ENCODE results near the gene GRIN2A.

The GRIN2A gene

DNA sequence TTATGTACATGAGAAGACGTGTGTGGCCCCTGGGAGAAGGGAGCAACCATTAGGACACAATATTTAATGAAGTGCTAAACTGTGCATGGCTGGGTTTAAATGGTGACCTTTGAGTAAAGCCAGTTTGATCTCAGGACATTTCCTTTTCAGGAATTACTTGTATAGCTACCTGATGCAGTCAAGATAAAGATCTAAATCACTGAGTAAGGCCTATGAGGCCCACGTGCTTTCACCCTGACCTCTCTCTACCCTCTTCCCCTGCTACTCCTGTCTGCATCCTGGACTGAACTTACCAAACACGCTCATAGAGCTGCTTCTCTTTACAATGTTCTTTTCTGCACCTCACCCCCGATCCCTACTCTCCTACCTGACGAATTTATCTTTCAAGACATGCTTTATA is 98.9 kb downstream of the GRIN2A start:
- DNase-seq: no peak

DNA sequence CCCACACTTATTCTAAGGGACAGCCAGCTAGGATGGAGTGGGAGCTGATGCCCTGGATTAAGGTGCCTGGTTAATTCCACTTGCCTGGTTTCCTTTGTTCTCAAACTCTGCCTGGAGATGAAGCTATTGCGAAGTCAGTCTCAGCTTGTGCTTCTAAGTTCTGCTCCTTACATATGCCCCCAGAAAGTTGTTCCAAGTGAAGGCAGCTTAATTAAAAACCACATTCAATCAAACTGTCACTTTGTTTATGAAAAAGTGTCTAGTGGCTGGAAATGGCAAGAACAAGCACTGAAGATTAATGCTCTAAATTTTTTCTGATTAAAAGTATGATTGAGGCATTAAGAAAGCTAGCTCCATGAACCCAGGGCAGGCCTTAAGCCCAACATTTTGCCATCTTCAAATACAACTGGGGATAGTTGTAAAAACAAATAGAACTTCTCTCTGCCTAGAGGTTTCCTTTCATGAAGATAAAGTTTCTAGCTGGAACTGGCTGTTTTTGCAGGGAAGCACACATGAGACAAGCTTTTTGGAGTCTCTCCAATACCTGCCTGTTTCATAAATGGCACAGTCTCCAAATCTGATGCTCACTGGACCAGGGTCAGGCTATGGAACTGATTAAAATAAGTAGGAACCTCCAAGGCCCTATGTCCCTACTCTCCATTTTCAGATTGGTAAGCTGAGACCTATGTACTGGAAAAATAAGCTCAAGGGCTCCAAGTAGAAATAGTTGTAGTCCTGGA is 100.9 kb downstream of the GRIN2A start:
- DNase-seq: no peak

DNA sequence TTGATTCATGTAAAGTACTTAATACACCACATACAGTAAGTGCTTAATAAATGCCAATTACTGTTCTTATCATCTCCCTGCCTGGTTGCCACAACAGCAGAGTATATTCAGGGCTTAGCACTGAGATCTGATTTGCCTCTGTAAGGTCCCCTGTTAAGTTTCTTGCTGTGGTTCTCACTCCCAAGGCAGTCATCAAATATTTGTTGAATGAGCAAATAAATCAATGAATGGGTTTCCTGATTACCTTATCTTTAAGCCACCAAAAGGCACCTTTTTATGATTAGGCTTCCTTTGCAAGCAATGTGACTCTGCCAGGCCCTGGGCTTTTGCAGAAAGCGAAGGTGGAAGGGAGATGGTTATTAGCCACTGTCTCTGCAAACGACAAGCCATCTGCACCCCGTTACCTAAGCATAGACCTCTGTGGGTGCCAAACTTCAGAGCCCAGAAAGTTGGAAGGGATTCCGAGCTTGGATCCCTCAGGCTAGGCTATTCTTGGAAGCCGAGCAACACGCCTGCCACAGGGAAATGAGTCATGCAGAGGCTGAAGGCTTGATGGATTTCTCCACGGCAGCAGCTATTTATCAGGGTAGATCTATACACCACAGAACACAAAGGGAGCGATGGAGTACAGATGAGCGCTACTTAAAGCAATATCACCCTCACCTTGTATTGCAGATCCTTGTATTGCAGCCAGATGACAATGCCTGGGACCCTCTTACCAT is 102.0 kb downstream of the GRIN2A start:
- no peak for DNase-seq

DNA sequence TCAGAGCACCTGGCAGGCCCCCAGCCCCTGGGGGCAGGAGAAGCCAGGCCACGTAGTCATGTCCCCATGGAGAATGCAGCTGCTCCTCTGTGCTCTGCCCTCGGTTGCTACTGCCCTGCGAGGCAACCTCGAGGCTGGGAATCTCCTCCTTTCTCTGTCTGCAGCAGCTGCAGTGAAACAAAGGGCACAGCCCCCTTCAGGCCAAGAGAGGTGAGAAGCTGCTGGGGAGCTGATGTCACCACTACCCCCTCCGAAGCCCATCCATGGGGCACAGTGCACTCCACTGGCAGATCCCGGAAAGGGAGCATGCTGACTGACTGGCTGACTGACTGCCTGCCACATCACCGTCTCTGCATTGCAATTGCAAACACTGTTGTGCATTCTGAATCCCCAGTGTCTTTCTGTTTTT is 103.7 kb downstream of the GRIN2A start:
- no peak for DNase-seq

DNA sequence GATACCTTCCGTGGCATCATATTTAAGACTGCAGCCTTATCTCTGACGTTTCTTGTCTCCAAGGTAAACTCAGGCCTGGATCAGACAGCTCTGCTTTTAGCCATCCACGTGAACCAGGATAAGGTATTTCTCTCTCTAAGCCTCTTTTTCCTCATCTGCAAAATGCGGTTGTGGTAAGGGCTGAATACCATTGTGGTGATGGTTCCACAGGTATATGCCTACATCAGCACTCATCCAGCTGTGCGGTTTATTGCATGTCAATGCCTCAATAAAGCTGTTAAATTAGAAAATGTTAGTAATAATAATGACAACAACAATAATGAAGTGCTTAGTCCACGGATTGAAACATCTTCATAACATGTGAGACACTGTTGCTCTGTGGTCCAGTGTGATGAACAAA is 104.4 kb downstream of the GRIN2A start:
- no peak for DNase-seq

DNA sequence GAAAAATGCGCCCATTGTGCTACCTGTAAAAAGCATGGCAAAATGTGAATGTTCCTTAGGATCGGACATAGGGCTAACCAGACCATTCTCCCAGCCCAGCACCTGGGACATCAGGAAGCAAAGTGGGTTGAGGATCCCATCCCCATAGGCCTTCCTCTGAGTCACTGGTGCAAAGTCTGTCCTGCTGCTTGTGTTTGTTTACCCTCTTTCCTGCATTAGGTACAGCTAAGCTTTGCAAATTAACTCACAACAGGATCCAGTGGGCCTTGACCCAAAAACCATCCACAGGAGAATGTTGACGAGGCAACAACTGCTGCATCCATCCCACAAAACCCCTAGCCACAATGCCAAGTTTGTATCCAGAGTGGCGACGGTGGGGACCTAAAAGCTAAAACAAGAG is 106.2 kb downstream of the GRIN2A start:
- DNase-seq: no peak

DNA sequence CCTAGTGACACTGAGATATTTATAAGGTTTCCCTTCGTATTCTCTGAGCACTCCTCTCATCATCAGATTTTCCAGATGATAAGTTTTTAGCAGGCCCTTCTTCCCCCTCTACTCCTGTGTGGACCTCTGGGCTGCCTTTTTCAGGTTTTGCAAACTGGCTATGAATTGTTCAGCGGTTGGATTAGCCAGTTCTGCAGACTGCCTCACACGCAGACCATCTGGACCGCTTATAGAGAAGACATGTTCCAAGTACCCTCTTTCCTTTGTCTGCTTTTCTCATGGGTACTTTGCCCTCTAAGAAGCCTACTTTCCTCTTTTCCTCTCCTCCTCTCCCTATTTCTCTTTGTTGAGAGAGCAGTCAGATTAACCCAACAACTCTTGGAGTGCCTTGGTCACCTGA is 111.6 kb downstream of the GRIN2A start:
- DNase-seq: no peak

DNA sequence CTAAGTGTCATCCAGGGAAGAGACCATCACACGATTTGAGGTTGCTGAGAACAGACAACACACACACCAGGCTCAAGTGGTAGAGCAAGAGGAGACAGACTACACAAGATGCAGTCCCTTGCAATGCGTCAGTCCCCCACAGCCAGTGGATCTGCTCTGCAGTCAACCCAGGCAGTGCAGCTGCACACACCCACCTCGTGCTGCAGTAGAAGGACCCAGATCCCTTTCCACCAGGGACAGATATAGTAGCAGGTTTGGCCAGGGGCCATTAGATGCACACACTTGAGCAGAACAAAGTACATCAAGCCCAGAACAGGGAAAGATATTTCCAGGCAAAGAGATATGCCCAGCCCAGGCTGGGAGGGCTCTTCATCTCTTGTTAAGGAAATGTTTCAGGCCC is 112.9 kb downstream of the GRIN2A start:
- no peak for DNase-seq

DNA sequence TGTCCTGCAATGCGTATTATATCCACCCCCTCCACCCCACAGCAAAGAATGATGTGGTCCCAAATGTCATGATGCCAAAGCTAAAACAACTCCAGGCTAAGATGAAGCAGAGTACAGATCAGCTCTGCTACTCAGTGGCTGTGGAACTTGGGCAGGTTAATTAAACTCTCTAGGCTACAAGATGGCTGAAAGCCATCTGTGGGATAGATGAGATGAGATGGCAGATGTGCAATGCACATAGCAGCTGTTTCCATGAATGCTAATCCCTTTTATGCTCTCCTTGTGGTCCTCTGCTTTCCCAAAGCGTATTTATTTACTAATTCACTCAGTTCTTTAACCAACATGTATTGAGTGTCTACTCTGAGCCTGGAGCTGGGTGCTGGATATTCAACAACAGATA is 114.4 kb downstream of the GRIN2A start:
- no peak for DNase-seq

DNA sequence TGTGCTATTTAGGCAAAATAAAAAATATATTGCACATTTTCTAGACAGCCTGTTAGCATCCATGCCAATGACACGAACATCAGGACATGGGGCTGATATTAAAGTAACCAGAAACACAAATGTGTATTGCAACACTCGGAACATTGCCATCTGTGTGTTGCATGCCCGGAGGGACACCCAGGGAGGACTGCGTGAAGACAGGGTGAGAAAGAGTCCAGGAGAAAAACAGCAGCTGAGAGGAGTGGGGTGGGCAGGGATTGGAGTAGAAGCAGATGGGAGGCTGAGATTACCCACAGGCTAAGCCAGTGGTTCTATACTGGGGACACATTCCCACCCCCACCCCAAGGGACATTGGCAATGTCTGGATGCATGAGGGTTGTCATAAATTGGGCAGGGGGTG is 114.8 kb downstream of the GRIN2A start:
- no peak for DNase-seq

DNA sequence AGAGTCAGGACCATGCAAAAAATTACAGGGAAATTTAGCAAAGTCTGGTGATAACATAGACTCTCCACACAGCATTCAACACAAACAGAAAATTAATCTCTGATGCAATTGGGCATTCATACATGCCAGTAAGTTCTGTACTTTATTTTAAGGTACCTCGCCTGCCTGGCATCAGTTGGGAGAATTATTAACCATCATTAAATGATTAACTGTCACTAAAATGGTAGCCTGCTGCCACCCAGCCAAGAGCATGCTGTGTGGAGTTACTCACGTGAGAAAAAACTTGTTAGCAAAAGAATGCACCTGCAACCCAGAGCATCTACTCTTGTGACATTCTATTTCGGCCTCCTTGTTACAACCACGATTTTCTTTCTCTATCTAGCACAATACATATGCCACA is 117.2 kb downstream of the GRIN2A start:
- DNase-seq: no peak

DNA sequence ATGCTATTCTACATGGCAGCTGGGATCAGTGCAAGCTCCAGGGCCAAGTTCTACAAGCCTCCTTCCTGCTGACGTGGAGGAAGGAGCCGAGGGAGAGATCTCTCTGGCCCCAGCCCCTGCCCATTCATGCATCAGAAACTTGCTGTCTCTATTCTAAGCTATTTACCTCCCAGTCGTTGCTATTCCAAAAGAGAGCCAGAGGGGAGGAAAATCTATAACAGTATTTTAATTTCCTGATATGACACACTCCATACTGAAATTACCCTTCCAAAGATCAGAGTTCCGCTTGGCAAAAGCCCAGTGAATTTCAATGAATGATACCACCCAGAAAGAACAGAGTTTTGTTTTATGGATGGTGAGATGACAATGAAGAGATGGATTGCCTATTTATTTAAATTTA is 133.4 kb downstream of the GRIN2A start:
- DNase-seq: no peak

DNA sequence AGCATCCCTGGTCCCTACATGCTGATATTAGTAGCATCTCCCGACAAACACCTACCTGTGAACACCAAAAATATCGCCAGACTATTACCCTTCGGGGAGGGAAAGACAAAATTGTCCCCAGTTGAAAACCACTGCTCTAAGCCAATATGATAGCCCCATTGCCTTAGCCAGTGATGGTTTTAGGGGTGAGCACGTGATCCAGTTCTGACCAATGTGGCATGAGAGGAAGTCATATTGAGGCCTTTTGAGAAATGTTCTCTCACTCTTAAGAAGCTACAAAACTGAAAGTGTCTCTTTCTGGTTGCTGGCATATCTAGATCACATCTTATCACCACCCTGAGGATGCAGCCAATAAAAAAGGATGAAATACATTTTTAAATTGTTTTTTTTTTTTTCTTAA is 136.3 kb downstream of the GRIN2A start:
- no peak for DNase-seq

DNA sequence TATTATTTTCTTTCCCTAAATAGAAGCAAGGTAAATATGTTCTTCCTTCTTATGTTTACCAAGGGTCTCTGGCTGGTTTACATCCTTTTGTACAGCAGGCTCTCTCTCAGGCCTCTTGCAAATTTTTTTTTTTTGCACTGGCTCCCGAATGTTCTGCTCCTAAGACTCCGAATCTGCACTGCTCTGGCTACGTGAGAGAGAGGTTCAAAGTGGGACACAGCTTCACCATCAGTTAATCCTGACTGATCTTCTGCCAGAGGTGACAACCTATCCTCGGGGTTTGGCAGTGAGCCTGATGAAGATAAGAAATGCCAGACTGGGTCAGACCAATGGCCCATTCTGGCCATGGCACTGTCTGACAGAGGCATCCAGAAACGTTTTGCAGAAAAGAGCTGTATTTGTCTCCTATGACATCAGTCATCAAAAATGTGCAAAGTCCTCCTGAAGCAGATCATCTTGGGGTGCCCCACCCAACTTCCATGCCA is 136.9 kb downstream of the GRIN2A start:
- no peak for DNase-seq

DNA sequence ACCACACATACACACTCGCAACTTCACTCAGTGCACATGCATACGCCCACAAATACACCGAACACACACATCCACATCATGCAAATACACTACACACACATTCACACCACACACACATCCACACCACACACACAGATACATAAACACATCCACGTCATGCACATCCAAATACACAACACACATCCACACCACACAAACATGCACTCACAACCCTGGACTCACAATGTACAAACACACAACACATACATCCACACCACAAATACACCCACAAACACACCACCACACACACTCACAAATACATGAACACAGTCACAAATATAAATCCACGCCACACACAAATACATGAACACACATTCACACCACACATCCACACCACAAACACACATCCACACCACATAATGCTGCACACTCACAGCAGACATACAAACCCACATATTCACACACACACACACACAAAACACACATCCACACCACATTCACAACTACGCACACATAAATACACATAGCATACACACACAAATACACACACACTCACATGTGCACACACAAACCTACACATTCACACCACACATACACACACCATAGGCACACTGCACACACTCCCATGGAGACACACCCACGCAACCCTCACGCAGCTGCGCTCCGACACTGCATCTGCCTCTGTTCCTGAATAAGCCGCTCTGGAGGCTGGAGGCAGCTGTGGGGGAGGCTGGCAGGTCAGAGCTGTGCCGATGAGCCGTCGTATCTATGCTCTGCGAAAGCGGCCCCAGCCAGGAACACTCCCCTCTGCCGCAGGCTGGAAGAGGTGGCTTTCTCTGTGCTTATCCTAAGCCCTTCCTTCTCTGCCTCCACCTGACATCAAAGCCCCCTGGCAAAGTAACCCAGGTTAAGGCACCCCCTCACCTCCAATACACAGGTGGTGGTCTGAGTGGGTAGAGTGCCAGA is 141.8 kb downstream of the GRIN2A start:
- no peak for DNase-seq

DNA sequence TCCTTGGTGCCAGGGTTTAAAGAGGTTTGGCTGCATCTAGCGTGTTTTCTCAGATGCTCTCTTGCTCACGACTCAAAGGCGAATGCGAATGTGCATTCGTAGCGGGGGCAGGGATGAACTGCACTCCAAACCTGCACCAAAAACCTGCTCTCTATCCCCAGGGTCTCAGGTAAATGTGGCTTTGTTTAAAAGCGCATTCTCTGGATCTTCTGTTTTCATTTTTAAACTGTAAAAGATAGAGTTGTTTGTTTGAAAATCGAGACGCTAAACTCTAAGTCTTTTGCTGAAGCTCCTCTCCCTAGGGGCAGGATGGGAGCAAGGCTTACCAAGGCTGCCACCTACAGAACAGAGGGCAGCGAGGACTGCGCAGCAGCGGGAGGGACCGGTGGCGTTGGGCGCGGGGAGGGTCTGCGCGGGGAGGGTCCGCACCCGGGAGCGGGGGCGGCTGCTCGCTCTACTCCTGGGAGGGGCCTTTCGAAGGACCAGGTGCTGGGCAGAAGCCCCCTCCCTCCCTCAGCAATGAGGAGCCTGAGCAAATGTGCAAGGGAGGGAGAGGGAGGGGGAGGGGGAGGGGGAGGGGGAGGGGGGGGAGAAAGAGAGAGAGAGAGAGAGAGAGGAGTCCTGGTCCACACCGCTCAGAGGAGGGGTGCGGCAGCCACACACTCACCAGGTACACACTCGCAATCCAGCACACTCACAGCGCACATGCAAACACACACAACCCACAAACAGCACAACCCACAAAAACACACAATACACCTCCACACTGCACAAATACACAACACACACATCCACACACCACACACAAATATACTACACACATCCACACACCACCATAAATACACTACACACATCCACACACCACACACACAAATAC is 142.8 kb downstream of the GRIN2A start:
- DNase-seq: no peak

DNA sequence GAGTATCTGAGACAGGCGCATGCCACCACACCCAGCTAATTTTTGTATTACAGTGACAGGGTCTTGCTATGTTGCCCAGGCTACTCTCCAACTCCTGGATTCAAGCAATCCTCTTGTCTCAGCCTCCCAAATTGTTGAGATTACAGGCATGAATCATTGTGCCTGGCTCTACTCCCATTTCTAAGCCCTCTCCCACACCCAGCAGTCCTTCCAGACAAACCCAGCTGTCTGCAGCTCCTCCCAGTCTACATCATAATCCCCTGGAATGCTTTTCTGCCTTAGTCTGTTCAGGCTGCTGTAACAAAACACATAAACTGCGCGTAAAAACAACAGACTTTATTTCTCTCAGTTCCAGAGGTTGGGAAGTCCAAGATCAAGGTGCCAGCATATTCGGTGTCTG is 144.5 kb downstream of the GRIN2A start:
- DNase-seq: no peak

DNA sequence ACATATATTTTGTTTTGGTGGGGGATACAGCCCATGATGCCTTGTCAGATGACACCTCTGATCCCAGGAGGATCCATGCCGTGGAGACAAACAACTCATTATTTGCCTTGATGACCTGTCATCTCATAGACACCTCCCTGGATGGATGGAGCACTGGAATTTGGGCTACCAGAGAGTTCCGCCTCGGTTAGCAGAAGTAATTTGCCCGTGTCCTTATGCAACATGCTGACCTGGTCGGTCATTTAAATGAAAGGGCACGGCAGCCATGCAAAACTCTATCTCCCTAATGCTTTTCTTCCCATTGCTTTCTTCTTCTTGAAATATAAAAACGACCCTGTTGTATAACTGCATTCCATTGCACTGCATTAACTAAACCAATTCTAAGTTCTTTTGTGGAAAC is 145.3 kb downstream of the GRIN2A start:
- no peak for DNase-seq

DNA sequence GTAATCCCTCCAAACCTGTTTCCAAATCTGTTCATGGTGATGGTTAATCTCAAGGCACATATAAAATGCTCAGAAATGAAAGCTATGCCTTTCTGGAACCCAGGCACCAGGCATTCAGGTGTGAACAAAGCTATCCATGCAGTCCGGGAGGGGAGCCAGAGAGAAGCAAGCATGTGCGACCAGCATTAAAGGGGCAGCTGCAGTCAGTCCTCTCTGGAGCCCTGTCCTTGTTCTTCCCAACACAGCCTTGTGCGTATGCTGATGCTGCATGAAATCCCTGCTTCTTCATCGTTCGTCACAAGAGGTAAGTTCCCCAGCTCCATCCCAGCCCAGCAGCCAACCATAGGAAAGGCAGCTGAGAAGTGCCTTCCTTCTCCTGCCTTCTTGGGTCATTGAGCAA is 148.7 kb downstream of the GRIN2A start:
- DNase-seq: no peak

DNA sequence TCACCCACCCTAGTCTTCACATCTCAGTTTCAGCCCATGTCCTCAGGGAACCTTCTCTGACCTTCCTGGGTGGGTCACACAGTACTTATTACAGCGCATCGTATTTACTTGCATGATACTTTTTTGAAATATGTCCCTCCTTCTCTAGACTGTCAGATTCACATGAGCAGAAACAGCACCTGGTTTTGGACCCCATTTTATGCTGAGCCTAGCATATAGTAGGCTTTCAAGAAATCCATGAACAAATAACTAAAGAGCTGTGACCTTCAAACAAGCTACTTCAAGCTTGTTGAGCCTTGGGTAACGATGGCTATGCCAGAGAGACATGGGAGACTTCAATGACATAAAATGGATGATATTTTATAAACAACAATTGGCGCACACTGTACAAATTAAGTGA is 150.3 kb downstream of the GRIN2A start:
- DNase-seq: no peak

DNA sequence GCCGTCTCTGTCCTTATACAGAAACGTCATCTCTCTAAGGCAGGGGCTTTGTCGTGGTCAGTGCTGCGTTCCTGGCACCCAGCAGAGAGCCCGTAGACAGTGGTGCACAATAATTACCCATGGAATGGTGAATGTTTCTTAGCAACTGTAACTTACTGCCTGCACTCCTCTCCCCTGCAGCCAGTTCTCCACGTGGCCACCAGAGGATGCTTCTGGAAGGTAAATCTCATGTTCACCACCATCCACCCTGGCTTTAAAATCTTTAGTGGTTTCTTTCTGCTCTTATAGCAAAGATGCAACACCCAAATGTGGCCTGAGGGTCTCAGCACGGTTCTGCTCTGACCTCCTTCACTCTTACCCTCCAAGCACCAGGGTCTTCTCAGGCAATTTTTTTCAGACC is 150.8 kb downstream of the GRIN2A start:
- DNase-seq: no peak

DNA sequence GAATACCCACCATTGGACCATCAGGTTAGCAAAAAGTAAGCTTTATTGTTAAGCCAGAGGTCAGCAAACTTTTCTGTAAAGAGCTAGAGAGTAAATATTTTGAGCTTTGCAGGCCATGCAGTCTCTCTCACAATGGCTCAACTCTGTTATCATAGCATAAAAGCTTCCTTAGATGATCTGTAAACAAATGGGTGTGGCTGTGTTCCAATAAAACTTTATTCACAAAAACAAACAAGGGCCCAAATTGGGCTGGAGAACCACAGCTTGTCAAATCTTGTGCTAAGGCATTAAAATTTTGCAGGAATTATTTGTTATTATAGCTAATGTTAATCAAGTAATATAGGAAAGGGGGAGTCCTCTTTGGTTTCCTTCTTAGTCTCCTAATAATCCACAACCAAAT is 153.6 kb downstream of the GRIN2A start:
- no peak for DNase-seq

DNA sequence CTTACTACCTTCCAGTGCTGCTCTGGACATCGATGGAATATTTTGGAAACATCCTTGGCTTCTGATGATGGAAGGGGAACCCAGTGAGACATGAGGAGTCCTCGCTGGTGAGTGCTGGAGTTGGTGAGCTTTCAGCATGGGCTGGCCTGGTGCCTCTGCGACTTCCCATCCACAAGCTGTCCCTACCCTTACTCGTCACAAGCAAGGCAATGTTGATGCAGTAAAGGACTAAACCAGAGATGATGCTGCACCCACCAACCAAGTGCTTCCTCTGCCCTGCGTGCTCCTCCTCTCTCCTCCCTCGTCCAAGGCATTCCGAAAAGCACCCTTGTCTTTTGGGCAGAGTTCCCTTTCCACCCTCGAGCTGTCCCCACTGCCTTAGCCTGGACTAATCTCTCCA is 154.7 kb downstream of the GRIN2A start:
- no peak for DNase-seq
